HepG2 (cell line): ENCODE measurements around the gene NR1H3. TPM values are rescaled to one million over a fixed set of nuclear protein-coding genes. Genes with fewer than 3 reads are reported as not detected.

Experiments used
- ATAC-seq: fragments of 200-7000 bp; cut with Tn5 transposase; 3 replicates; pipeline ENCODE4 v1.9.1; 2020; ENCODE audit warnings: mild to moderate bottlenecking, moderate library complexity
- BruUV-seq: library from RNA; stranded (reverse); fragments of 400-500 nt; replicated peaks from 2 replicates; lab custom pipeline; 2021; lab: Mats Ljungman, UMichigan
- CTCF ChIA-PET: fragments of 300-600 bp; formaldehyde crosslinking; extraction: SDS; loops from one replicate; lab custom pipeline; 2021; ENCODE audit warnings: low total read pairs, inconsistent platforms, low intra/inter-chr PET ratio; lab: Yijun Ruan, JAX
- POLR2A ChIA-PET: fragments of 350-600 bp; sonication (Branson Sonifier 250); formaldehyde crosslinking; loops from one replicate; lab custom pipeline; 2020; ENCODE audit warnings: antibody characterized with exemption, inconsistent platforms; lab: Yijun Ruan, JAX
- DNase-seq: peaks from one replicate; pipeline ENCODE4 v3.0.0-alpha.2; 2015; ENCODE audit warnings: low spot score
- FAIRE-seq: peaks from 3 replicates; lab custom pipeline; 2011; peaks lifted over from hg19 to GRCh38; lab: Jason Lieb, UNC
- H2AFZ ChIP-seq: one replicate; pipeline ENCODE4 v1.6.1; 2011; ENCODE audit warnings: low read length, inconsistent platforms
- H3K27ac ChIP-seq: fragments of 300-600 bp; 3 replicates; pipeline ENCODE4 v1.8.0; 2011; ENCODE audit warnings: mixed run types, mild to moderate bottlenecking, mixed read lengths, low read length, inconsistent platforms; ENCODE audit not compliant: insufficient read depth; ENCODE audit errors: extremely low read length
- H3K27me3 ChIP-seq, 2 experiments: fragments of 200-600 bp in 1 of 2; 2 replicates in 1 of 2; 3 replicates in 1 of 2; pipeline versions ENCODE4 v1.6.0 to v1.8.0; 2011; ENCODE audit warnings: low read length in 2 of 2, mild to moderate bottlenecking in 2 of 2, moderate library complexity in 2 of 2, inconsistent platforms in 1 of 2; ENCODE audit not compliant: insufficient read depth in 2 of 2, control insufficient read depth in 1 of 2
- H3K36me3 ChIP-seq, 2 experiments: fragments of 200-600 bp in 1 of 2; replicated peaks in 1 of 2; 2 replicates in 1 of 2; 3 replicates in 1 of 2; pipeline versions ENCODE4 v1.5.1 to v1.8.0; 2011; ENCODE audit warnings: low read length in 2 of 2, inconsistent platforms in 1 of 2; ENCODE audit not compliant: insufficient read depth in 2 of 2, control insufficient read depth in 1 of 2
- H3K4me1 ChIP-seq: 2 replicates; pipeline ENCODE4 v1.5.1; 2012; ENCODE audit warnings: low read length, inconsistent platforms; ENCODE audit not compliant: insufficient read depth
- H3K4me2 ChIP-seq: 2 replicates; pipeline ENCODE4 v1.6.0; 2011; ENCODE audit warnings: low read depth, low read length, inconsistent platforms
- H3K4me3 ChIP-seq, 3 experiments: fragments of 200-600 bp in 1 of 3; sonication (generic), shearing (Covaris generic) in 1 of 3; replicated peaks in 1 of 3; 2 replicates each; pipeline ENCODE4 v1.5.1; 2011 to 2016; ENCODE audit warnings: low read length in 3 of 3, inconsistent platforms in 2 of 3, low read depth in 2 of 3, mild to moderate bottlenecking in 2 of 3, control low read depth in 1 of 3, mixed read lengths in 1 of 3; ENCODE audit not compliant: insufficient read depth in 1 of 3
- H3K79me2 ChIP-seq: one replicate; pipeline ENCODE4 v1.6.1; 2011; ENCODE audit warnings: low read length, inconsistent platforms; ENCODE audit not compliant: insufficient read depth
- H3K9ac ChIP-seq: 2 replicates; pipeline ENCODE4 v1.6.0; 2011; ENCODE audit warnings: mild to moderate bottlenecking, low read depth, low read length, inconsistent platforms; ENCODE audit not compliant: insufficient read depth
- H3K9me3 ChIP-seq: 2 replicates; pipeline ENCODE4 v1.5.1; 2012; ENCODE audit warnings: mild to moderate bottlenecking, low read length
- H4K20me1 ChIP-seq: 2 replicates; pipeline ENCODE4 v1.6.0; 2011; ENCODE audit warnings: inconsistent platforms, mild to moderate bottlenecking, low read length, moderate library complexity; ENCODE audit not compliant: insufficient read depth
- EHMT2 ChIP-seq: fragments of 200-600 bp; sonication (generic); IDR thresholded peaks from 2 replicates; pipeline ENCODE4 v1.7.0; 2017; ENCODE audit warnings: antibody characterized with exemption, low read depth, low read length, borderline replicate concordance
- EP300 ChIP-seq, 3 experiments: sonication (generic) in 1 of 3; formaldehyde crosslinking in 1 of 3; IDR thresholded peaks; 2 replicates each; pipeline versions ENCODE4 v1.5.1 to v1.6.1; 2011 to 2020; ENCODE audit warnings: low read depth in 2 of 3, low read length in 2 of 3, borderline replicate concordance in 1 of 3, improper control_type of control experiment in 1 of 3, mild to moderate bottlenecking in 1 of 3, missing genetic modification reagents in 1 of 3, moderate library complexity in 1 of 3
- HNRNPUL1 ChIP-seq: fragments of 200-400 bp; formaldehyde crosslinking; IDR thresholded peaks from 2 replicates; pipeline ENCODE4 v1.6.1; 2017; ENCODE audit warnings: low read depth, mild to moderate bottlenecking, low read length, moderate library complexity
- JDP2 ChIP-seq: sonication (generic); formaldehyde crosslinking; IDR thresholded peaks from 2 replicates; pipeline ENCODE4 v1.8.1; 2022; ENCODE audit warnings: missing genetic modification reagents, borderline replicate concordance
- MAZ ChIP-seq, 2 experiments: sonication (generic) in 1 of 2; formaldehyde crosslinking in 1 of 2; IDR thresholded peaks; 2 replicates each; pipeline versions ENCODE4 v1.5.0 to v1.6.1; 2012 to 2020; ENCODE audit warnings: low read depth in 2 of 2, mild to moderate bottlenecking in 2 of 2, borderline replicate concordance in 1 of 2, improper control_type of control experiment in 1 of 2, low read length in 1 of 2, missing genetic modification reagents in 1 of 2, moderate library complexity in 1 of 2
- MNT ChIP-seq: fragments of 450-650 bp; IDR thresholded peaks from 2 replicates; pipeline ENCODE4 v1.6.1; 2016
- NCOA5 ChIP-seq: sonication (generic); formaldehyde crosslinking; IDR thresholded peaks from 2 replicates; pipeline ENCODE4 v1.4.0; 2020; ENCODE audit warnings: missing genetic modification reagents
- TARDBP ChIP-seq: sonication (generic); formaldehyde crosslinking; IDR thresholded peaks from 2 replicates; pipeline ENCODE4 v1.8.0; 2022; ENCODE audit warnings: mild to moderate bottlenecking, missing genetic modification reagents
- ZBTB42 ChIP-seq: sonication (generic); formaldehyde crosslinking; IDR thresholded peaks from 2 replicates; pipeline ENCODE4 v1.5.0; 2020; ENCODE audit warnings: mild to moderate bottlenecking, missing genetic modification reagents
- ZBTB44 ChIP-seq: sonication (generic); formaldehyde crosslinking; IDR thresholded peaks from 2 replicates; pipeline ENCODE4 v1.4.0; 2020; ENCODE audit warnings: missing genetic modification reagents
- ZNF367 ChIP-seq: sonication (generic); formaldehyde crosslinking; IDR thresholded peaks from 2 replicates; pipeline ENCODE4 v1.4.0; 2020; ENCODE audit warnings: missing genetic modification reagents, borderline replicate concordance
- WGBS: methylation state at CpG from one replicate; pipeline ENCODE4 v1.1.6; 2017; ENCODE audit warnings: low lambda C conversion rate; 5-methylcytosine and 5-hydroxymethylcytosine counted together
- in situ Hi-C: cut with HindIII; loops from 2 replicates; pipeline ENCODE4 v1.10.0; 2017; ENCODE audit warnings: low pct_unique_long_range_greater_than_20kb; ENCODE audit not compliant: extremely low pct_ligation_motif_present
- intact Hi-C: fragments of 100-400 bp; cut with micrococcal nuclease; formaldehyde crosslinking; loops from one replicate; pipeline ENCODE4 v1.10.0; 2022; ENCODE audit not compliant: unreplicated experiment
- polyA plus RNA-seq, 8 experiments: library from polyadenylated mRNA; depleted of rRNA in 3 of 8; stranded (reverse) in 7 of 8; unstranded in 1 of 8; fragments of >200 nt; fragmentation: Illumina TruSeq in 4 of 8; extraction: Trizol in 4 of 8; gene quantifications; 2 replicates each; pipeline versions ENCODE4 v1.2.1 to v1.2.3, GENCODE V29; 2011 to 2016; ENCODE audit warnings: low read depth in 4 of 8, missing spikeins in 1 of 8, mixed read lengths in 1 of 8; ENCODE audit not compliant: insufficient read depth in 1 of 8
- total RNA-seq, 5 experiments: library from RNA; depleted of rRNA; stranded (reverse); fragments of >200 nt; fragmentation: Illumina TruSeq; extraction: Trizol; gene quantifications; 2 replicates each; pipeline ENCODE4 v1.2.3, GENCODE V29; 2016; ENCODE audit warnings: low read depth in 1 of 5

Gene NR1H3
- total and polyA plus RNA-seq, 2 of the 13 experiments (the other 11 are each of a cell fraction or from before 2014, with no cell fraction given): 41.8 to 102 TPM

GRCh38 chr11:47302853-47303252 lies 45.1 kb downstream of the NR1H3 start:
- H3K9ac ChIP-seq: no peak overlapping the region
- WGBS: 100% methylated on average over 1 of the region's 1 CpG

More at GRCh38 chr11:47302853-47303252, 45.1 kb downstream of the NR1H3 start:
- H3K36me3 ChIP-seq: peaks cover 10 to 71% of the 10 kb centered on the region in 2 experiments
- no peak overlapping the region for H2AFZ ChIP-seq
- intact Hi-C loops (loop anchor here (5.0 kb wide), 1 partner anchor 241 kb away; no protein-coding TSS in a partner anchor), in situ Hi-C loops (no loop called here)
- H3K4me1 ChIP-seq: no peaks in the 10 kb centered on the region
- ATAC-seq (no peak), FAIRE-seq (no peak), DNase-seq (no peak)
- CTCF ChIA-PET: no interaction called here
- H4K20me1 ChIP-seq: no peaks in the 10 kb centered on the region
- H3K9me3 ChIP-seq: peaks cover 16% of the 10 kb centered on the region
- no peak overlapping the region for H3K4me2 ChIP-seq
- TF ChIP-seq JDP2 (CRISPR knock-in tag) (no peak), HNRNPUL1 (no peak), TARDBP (CRISPR knock-in tag) (no peak), EHMT2 (no peak), MAZ (IDR thresholded peaks at IDR 0.05; ENCODE audit: borderline replicate concordance, low read depth, low read length) (no peak), MAZ (CRISPR knock-in tag; IDR thresholded peaks at IDR 0.05; ENCODE audit: low read depth) (no peak), ZBTB42 (CRISPR knock-in tag) (no peak), ZBTB44 (no peak), ZNF367 (CRISPR knock-in tag) (no peak), EP300 (IDR thresholded peaks at IDR 0.05; ENCODE audit: low read depth in 2 of 2, low read length in 2 of 2) (no peak), EP300 (CRISPR knock-in tag; IDR thresholded peaks at IDR 0.05; ENCODE audit: borderline replicate concordance) (no peak), NCOA5 (CRISPR knock-in tag) (no peak), MNT (no peak)
- BruUV-seq: no TSS peak
- POLR2A ChIA-PET: no interaction called here
- H3K79me2 ChIP-seq: no peaks in the 10 kb centered on the region
- H3K4me3 ChIP-seq: no peak overlapping the region
- no peak overlapping the region for H3K27ac ChIP-seq
- H3K27me3 ChIP-seq: no peaks in the 10 kb centered on the region
